ENCODE measurements around the gene SRC.

- TF ChIP-seq ZNF8 (CRISPR knock-in tag; IDR thresholded peaks at IDR 0.05) (no peak), ZFP3 (CRISPR knock-in tag; IDR thresholded peaks at IDR 0.05) (no peak), ZFP30 (CRISPR knock-in tag; IDR thresholded peaks at IDR 0.05) (no peak)
- TF ChIP-seq, protein P1, sequence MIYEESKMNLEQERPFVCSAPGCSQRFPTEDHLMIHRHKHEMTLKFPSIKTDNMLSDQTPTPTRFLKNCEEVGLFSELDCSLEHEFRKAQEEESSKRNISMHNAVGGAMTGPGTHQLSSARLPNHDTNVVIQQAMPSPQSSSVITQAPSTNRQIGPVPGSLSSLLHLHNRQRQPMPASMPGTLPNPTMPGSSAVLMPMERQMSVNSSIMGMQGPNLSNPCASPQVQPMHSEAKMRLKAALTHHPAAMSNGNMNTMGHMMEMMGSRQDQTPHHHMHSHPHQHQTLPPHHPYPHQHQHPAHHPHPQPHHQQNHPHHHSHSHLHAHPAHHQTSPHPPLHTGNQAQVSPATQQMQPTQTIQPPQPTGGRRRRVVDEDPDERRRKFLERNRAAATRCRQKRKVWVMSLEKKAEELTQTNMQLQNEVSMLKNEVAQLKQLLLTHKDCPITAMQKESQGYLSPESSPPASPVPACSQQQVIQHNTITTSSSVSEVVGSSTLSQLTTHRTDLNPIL (CRISPR knock-in tag; IDR thresholded peaks at IDR 0.05; ENCODE audit: low read depth): no peak
These were observed 22.0 kb upstream of the SRC start for GRCh38 chr20:37323985-37324384.
